Measurements from ENCODE around the gene ICAM2.

DNA sequence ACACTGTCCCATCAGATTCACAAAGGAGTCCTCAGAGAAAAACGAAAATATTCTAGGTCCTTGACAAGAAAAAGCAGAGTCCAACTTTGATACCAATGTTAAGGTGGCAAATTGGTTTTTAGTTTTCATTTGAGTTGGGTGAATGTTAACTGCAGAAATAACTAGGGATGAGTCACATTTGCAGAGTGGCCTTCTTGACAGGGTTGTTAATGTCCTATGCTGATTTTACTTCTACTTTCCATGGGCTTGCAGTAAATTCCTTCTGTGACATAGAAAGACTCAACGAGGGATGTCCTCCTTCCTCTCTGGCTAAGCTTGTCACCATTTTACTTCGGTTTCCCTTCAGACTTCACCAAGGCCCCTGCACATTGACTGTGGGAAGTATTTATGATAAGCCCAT is 47.2 kb upstream of the ICAM2 start:
- TF ChIP-seq, protein P1, sequence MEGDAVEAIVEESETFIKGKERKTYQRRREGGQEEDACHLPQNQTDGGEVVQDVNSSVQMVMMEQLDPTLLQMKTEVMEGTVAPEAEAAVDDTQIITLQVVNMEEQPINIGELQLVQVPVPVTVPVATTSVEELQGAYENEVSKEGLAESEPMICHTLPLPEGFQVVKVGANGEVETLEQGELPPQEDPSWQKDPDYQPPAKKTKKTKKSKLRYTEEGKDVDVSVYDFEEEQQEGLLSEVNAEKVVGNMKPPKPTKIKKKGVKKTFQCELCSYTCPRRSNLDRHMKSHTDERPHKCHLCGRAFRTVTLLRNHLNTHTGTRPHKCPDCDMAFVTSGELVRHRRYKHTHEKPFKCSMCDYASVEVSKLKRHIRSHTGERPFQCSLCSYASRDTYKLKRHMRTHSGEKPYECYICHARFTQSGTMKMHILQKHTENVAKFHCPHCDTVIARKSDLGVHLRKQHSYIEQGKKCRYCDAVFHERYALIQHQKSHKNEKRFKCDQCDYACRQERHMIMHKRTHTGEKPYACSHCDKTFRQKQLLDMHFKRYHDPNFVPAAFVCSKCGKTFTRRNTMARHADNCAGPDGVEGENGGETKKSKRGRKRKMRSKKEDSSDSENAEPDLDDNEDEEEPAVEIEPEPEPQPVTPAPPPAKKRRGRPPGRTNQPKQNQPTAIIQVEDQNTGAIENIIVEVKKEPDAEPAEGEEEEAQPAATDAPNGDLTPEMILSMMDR (IDR thresholded peaks at IDR 0.05): no peak
- TF ChIP-seq POLR2A (IDR thresholded peaks at IDR 0.05): no peak
